ENCODE data around the gene ATP9B. TPM values are rescaled to one million over a fixed set of nuclear protein-coding genes. Genes with fewer than 3 reads are reported as not detected.

ATP9B gene
- total RNA-seq, 1 experiment from 2014 or later: 17.8 TPM

- no peaks in the 10 kb centered on the region for H4K20me1 ChIP-seq (ENCODE audit: insufficient read depth)
- intact Hi-C loops (cut with micrococcal nuclease): no loop called here
- no peak overlapping the region for H3K27ac ChIP-seq (ENCODE audit: low read depth, low read length)
- H3K36me3 ChIP-seq (ENCODE audit: control insufficient read depth in 1 of 2, insufficient read depth in 2 of 2, low read length in 2 of 2): no peaks in the 10 kb centered on the region; a peak in 2 of 4 replicates
- H3K4me1 ChIP-seq (ENCODE audit: control insufficient read depth in 1 of 2, insufficient read depth in 2 of 2, low read length in 2 of 2): no peaks in the 10 kb centered on the region
- H3K27me3 ChIP-seq (ENCODE audit: insufficient read depth, low read length): no peaks in the 10 kb centered on the region
- peaks cover 20% of the 10 kb centered on the region for H3K79me2 ChIP-seq (ENCODE audit: insufficient read depth, low read length)
- no peaks in the 10 kb centered on the region for H3K9me3 ChIP-seq (ENCODE audit: control insufficient read depth in 1 of 2, insufficient read depth in 1 of 2, low read depth in 1 of 2, low read length in 2 of 2)
- DNase-seq (ENCODE audit: low read depth, low spot score): no peak
- POLR2A ChIA-PET: no interaction called here
- CTCF ChIA-PET: no interaction called here
- no peak for ATAC-seq
- no peak overlapping the region for H2AFZ ChIP-seq (ENCODE audit: low read depth, low read length, poor library complexity, severe bottlenecking)
- no peaks in the 10 kb centered on the region for H3K9me2 ChIP-seq (ENCODE audit: insufficient read depth)
- H3K9ac ChIP-seq (ENCODE audit: low read length): no peak overlapping the region
- no peak for TF ChIP-seq EGR1 (IDR thresholded peaks at IDR 0.05; ENCODE audit: low read depth)
- TF ChIP-seq SP1 (IDR thresholded peaks at IDR 0.05; ENCODE audit: low read depth): no peak
- no peak for TF ChIP-seq MAX (IDR thresholded peaks at IDR 0.05)
- TF ChIP-seq TCF7L2 (IDR thresholded peaks at IDR 0.05; ENCODE audit: borderline replicate concordance, extremely low read depth, insufficient read depth, insufficient read length): no peak
- TF ChIP-seq SRF (IDR thresholded peaks at IDR 0.05; ENCODE audit: low read depth): no peak
- TF ChIP-seq CBX3 (IDR thresholded peaks at IDR 0.05; ENCODE audit: low read depth): no peak
- TF ChIP-seq CEBPB (IDR thresholded peaks at IDR 0.05; ENCODE audit: low read depth): no peak
- no peak for TF ChIP-seq ELF1 (IDR thresholded peaks at IDR 0.05; ENCODE audit: borderline replicate concordance, low read depth)
- no peak for TF ChIP-seq ATF3 (IDR thresholded peaks at IDR 0.05)
- TF ChIP-seq POLR2AphosphoS5 (IDR thresholded peaks at IDR 0.05; ENCODE audit: low read depth, low read length): no peak
- no peak for TF ChIP-seq EZH2phosphoT487 (IDR thresholded peaks at IDR 0.05; ENCODE audit: borderline replicate concordance)
- no peak for TF ChIP-seq YY1 (IDR thresholded peaks at IDR 0.05; ENCODE audit: extremely low read depth, insufficient replicate concordance, low read depth, low read length)
- no peak for TF ChIP-seq EZH2 (IDR thresholded peaks at IDR 0.05)
- TF ChIP-seq RAD21 (IDR thresholded peaks at IDR 0.05; ENCODE audit: low read depth): no peak
- no peak for TF ChIP-seq POLR2A (IDR thresholded peaks at IDR 0.05; ENCODE audit: borderline replicate concordance, extremely low read depth, insufficient read depth, insufficient read length)
- no peak for TF ChIP-seq ZBTB33 (IDR thresholded peaks at IDR 0.05; ENCODE audit: extremely low read depth, insufficient replicate concordance, low read length)
- no peak for TF ChIP-seq SIN3A (IDR thresholded peaks at IDR 0.05; ENCODE audit: low read depth)
- RAD21 ChIA-PET (ENCODE audit: low non-redundant PET in 1 of 2, low total read pairs in 2 of 2, uncharacterized antibody in 2 of 2, unreplicated experiment in 2 of 2): no interaction called here
- no TSS peak for BruUV-seq (replicated peaks)
- H3K4me2 ChIP-seq (ENCODE audit: low read length): no peak overlapping the region
- H3K4me3 ChIP-seq (replicated peaks in 1 of 2; ENCODE audit: low read depth in 1 of 2, low read length in 2 of 2): no peak overlapping the region
These were observed 342.7 kb downstream of the ATP9B start for GRCh38 chr18:79411614-79412526.

All from HCT116 (cell line).